GM12878 (cell line): ENCODE results near the gene PRR16. TPM values are rescaled to one million over a fixed set of nuclear protein-coding genes. Genes with fewer than 3 reads are reported as not detected.

Source experiments
- ATAC-seq: fragments of 200-7000 bp; cut with Tn5 transposase; 3 replicates; pipeline ENCODE4 v1.9.1; 2020; ENCODE audit warnings: mild to moderate bottlenecking, moderate library complexity
- BruUV-seq: library from RNA; stranded (reverse); fragments of 400-500 nt; replicated peaks from 2 replicates; lab custom pipeline; 2021; lab: Mats Ljungman, UMichigan
- CTCF ChIA-PET: fragments of 300-600 bp; sonication (Branson Sonifier 250); formaldehyde crosslinking; extraction: SDS; loops from one replicate; lab custom pipeline; 2021; ENCODE audit warnings: inconsistent platforms; lab: Yijun Ruan, JAX
- POLR2A ChIA-PET: fragments of 350-600 bp; formaldehyde crosslinking; extraction: SDS; loops from one replicate; lab custom pipeline; 2021; ENCODE audit warnings: inconsistent platforms; lab: Charles Lee
- RAD21 ChIA-PET: fragments of 300-600 bp; sonication (Branson Sonifier 250); formaldehyde crosslinking; loops from one replicate; lab custom pipeline; 2023; ENCODE audit warnings: antibody characterized with exemption; ENCODE audit not compliant: unreplicated experiment; lab: Charles Lee
- SMC1A ChIA-PET: fragments of 300-600 bp; sonication (Branson Sonifier 250); formaldehyde crosslinking; loops from one replicate; lab custom pipeline; 2023; ENCODE audit not compliant: unreplicated experiment, uncharacterized antibody; lab: Charles Lee
- DNase-seq: peaks from one replicate; pipeline ENCODE4 v3.0.0-alpha.2; 2011; ENCODE audit warnings: low read depth, low spot score
- FAIRE-seq: peaks from 3 replicates; lab custom pipeline; 2011; peaks lifted over from hg19 to GRCh38; lab: Jason Lieb, UNC
- H2AFZ ChIP-seq: 2 replicates; pipeline ENCODE4 v1.6.0; 2011; ENCODE audit warnings: low read depth, low read length, control low read depth; ENCODE audit not compliant: control insufficient read depth
- H3K27ac ChIP-seq: 2 replicates; pipeline ENCODE4 v1.5.1; 2011; ENCODE audit warnings: control low read depth; ENCODE audit not compliant: control insufficient read depth, insufficient read depth
- H3K27me3 ChIP-seq, 2 experiments: replicated peaks in 1 of 2; 2 replicates each; pipeline versions ENCODE4 v1.6.0 to v1.6.1; 2011; ENCODE audit warnings: low read length in 1 of 2; ENCODE audit not compliant: control insufficient read depth in 2 of 2, insufficient read depth in 2 of 2
- H3K36me3 ChIP-seq, 2 experiments: 2 replicates each; pipeline ENCODE4 v1.5.1; 2011; ENCODE audit warnings: low read length in 1 of 2; ENCODE audit not compliant: control insufficient read depth in 2 of 2, insufficient read depth in 2 of 2
- H3K4me1 ChIP-seq: 2 replicates; pipeline ENCODE4 v1.6.1; 2011; ENCODE audit warnings: mild to moderate bottlenecking, low read length, moderate library complexity, mixed read lengths; ENCODE audit not compliant: control insufficient read depth, insufficient read depth
- H3K4me2 ChIP-seq: 2 replicates; pipeline ENCODE4 v1.6.0; 2011; ENCODE audit warnings: control low read depth; ENCODE audit not compliant: control insufficient read depth, insufficient read depth
- H3K4me3 ChIP-seq: fragments of 200-600 bp; sonication (generic); 2 replicates; pipeline ENCODE4 v1.5.1; 2016
- H3K79me2 ChIP-seq: 2 replicates; pipeline ENCODE4 v1.6.0; 2011; ENCODE audit warnings: low read length; ENCODE audit not compliant: control insufficient read depth, insufficient read depth
- H3K9ac ChIP-seq: 2 replicates; pipeline ENCODE4 v1.8.0; 2011; ENCODE audit warnings: low read length, control low read depth, mixed read lengths; ENCODE audit not compliant: control insufficient read depth, insufficient read depth
- H3K9me3 ChIP-seq: replicated peaks from 3 replicates; pipeline ENCODE4 v1.5.1; 2011; ENCODE audit warnings: mild to moderate bottlenecking, low read length; ENCODE audit not compliant: control insufficient read depth, insufficient read depth
- H4K20me1 ChIP-seq: 2 replicates; pipeline ENCODE4 v1.6.0; 2011; ENCODE audit not compliant: control insufficient read depth, insufficient read depth
- BHLHE40 ChIP-seq, 2 experiments: fragments of 450-650 bp in 1 of 2; IDR thresholded peaks; 2 replicates each; pipeline ENCODE4 v1.6.1; 2011 to 2017; ENCODE audit warnings: low read depth in 2 of 2, borderline replicate concordance in 1 of 2, improper control_type of control experiment in 1 of 2, low read length in 1 of 2, mild to moderate bottlenecking in 1 of 2
- NRF1 ChIP-seq: conservative IDR thresholded peaks from 2 replicates; pipeline ENCODE4 v1.6.1; 2011; ENCODE audit warnings: mild to moderate bottlenecking, low read depth, low read length, improper control_type of control experiment
- PAX5 ChIP-seq: IDR thresholded peaks from 2 replicates; pipeline ENCODE4 v1.6.1; 2011; ENCODE audit warnings: low read depth, low read length, borderline replicate concordance
- PAX8 ChIP-seq: fragments of 450-650 bp; IDR thresholded peaks from 2 replicates; pipeline ENCODE4 v1.6.1; 2017; ENCODE audit warnings: mild to moderate bottlenecking, moderate library complexity
- RBBP5 ChIP-seq: fragments of 200-600 bp; sonication (generic); conservative IDR thresholded peaks from 2 replicates; pipeline ENCODE4 v1.6.1; 2016
- SMAD1 ChIP-seq: fragments of 450-650 bp; IDR thresholded peaks from 2 replicates; pipeline ENCODE4 v1.6.1; 2018; ENCODE audit warnings: mild to moderate bottlenecking, low read depth; ENCODE audit not compliant: partially characterized antibody
- SPI1 ChIP-seq: IDR thresholded peaks from 2 replicates; pipeline ENCODE4 v1.6.1; 2011; ENCODE audit warnings: low read depth, mild to moderate bottlenecking, low read length, moderate library complexity, borderline replicate concordance; ENCODE audit not compliant: insufficient read depth
- SRF ChIP-seq, 2 experiments: IDR thresholded peaks; 2 replicates each; pipeline ENCODE4 v1.6.1; 2011; ENCODE audit warnings: low read depth in 2 of 2, low read length in 2 of 2, mild to moderate bottlenecking in 1 of 2, moderate library complexity in 1 of 2
- SUPT20H ChIP-seq: IDR thresholded peaks from 2 replicates; pipeline ENCODE4 v1.6.1; 2011; ENCODE audit warnings: low read depth, mild to moderate bottlenecking, low read length, moderate library complexity, borderline replicate concordance; ENCODE audit not compliant: control insufficient read depth
- TCF3 ChIP-seq: IDR thresholded peaks from 2 replicates; pipeline ENCODE4 v1.6.1; 2012; ENCODE audit warnings: low read depth, mild to moderate bottlenecking, low read length, borderline replicate concordance; ENCODE audit not compliant: insufficient read depth
- ZBTB40 ChIP-seq: fragments of 450-650 bp; IDR thresholded peaks from 2 replicates; pipeline ENCODE4 v1.6.1; 2016; ENCODE audit warnings: mild to moderate bottlenecking, moderate library complexity, borderline replicate concordance
- ZZZ3 ChIP-seq: IDR thresholded peaks from 2 replicates; pipeline ENCODE4 v1.6.1; 2011; ENCODE audit warnings: low read depth; ENCODE audit not compliant: control insufficient read depth, insufficient read length
- WGBS: methylation state at CpG from one replicate; pipeline ENCODE4 v1.1.6; 2016; ENCODE audit warnings: low lambda C conversion rate; ENCODE audit not compliant: insufficient replicate concordance, insufficient coverage; ENCODE audit errors: missing lambda C conversion rate; 5-methylcytosine and 5-hydroxymethylcytosine counted together
- in situ Hi-C: fragments of 300-500 bp; cut with MboI; formaldehyde crosslinking; loops from 9 replicates; pipeline ENCODE4 v1.14.3; 2018; ENCODE audit warnings: mixed read lengths
- intact Hi-C: fragments of 100-400 bp; cut with micrococcal nuclease; formaldehyde crosslinking; loops from one replicate; pipeline ENCODE4 v1.14.2; 2022; ENCODE audit not compliant: unreplicated experiment
- polyA plus RNA-seq, 11 experiments: library from polyadenylated mRNA; depleted of rRNA in 4 of 11; unstranded in 6 of 11; stranded (reverse) in 5 of 11; fragments of >200 nt; fragmentation: Nextera tagmentation in 4 of 11; fragmentation: Illumina TruSeq in 1 of 11; extraction: Ambion mirVana in 4 of 11; extraction: Trizol in 1 of 11; gene quantifications; 1 replicate in 1 of 11; 2 replicates in 10 of 11; pipeline versions ENCODE4 v1.2.1 to v1.2.3, GENCODE V29; 2011 to 2016; ENCODE audit warnings: inconsistent platforms in 2 of 11, missing spikeins in 2 of 11, low read depth in 1 of 11
- total RNA-seq, 4 experiments: library from RNA; depleted of rRNA in 3 of 4; stranded (reverse); fragments of >200 nt in 3 of 4; fragmentation: Illumina TruSeq in 1 of 4; extraction: Trizol in 1 of 4; gene quantifications; 2 replicates each; pipeline versions ENCODE4 v1.2.1 to v1.2.3, GENCODE V29; 2013 to 2021
- TF ChIP-seq, protein P1 (sequence below): fragments of 450-650 bp; formaldehyde crosslinking; IDR thresholded peaks from 2 replicates; pipeline ENCODE4 v1.4.0; 2020; ENCODE audit warnings: mild to moderate bottlenecking, moderate library complexity

The PRR16 gene
- total and polyA plus RNA-seq, 10 of the 15 experiments (the other 5 are each of a cell fraction or from before 2014, with no cell fraction given), result not detected

DNA sequence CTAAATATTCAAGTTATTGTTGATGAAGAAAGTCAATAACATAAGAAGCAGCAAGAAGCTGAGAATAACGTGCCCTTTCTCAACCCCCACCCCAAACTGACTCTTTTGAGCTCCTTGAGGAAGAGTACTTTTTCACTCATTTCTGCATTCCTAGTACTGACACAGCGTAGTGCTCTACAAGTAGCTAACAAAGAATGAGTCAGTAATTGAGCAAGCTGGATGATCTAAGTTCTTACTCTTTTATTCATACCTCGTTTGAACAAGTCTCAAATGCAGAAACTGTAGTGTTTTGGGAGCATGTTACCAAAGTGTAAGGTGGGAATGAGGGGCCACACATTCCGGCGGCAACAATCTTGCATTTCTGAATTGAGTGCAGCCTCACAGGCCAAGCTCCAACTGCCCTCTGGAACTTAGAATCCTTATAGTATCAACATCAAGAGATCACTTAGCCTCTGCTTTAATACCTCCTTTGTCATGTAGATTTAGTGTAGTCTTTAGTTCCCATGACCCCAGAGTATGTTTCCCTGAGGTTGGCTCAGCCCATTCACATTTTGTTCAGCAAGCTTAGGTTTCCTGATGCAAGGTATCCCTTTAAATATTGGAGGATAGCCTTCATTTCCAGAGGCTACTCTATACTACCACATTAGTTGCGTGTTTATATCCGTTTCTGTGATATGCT is 152.0 kb downstream of the PRR16 start (continued):
- TF ChIP-seq ZBTB40 (no peak), SPI1 (no peak)

- H3K36me3 ChIP-seq, result no peaks in the 10 kb centered on the region
- in situ Hi-C loops, result no loop called here
- CTCF ChIA-PET, result no interaction called here
- intact Hi-C loops, result no loop called here
- POLR2A ChIA-PET, result no interaction called here
- H3K79me2 ChIP-seq, result no peaks in the 10 kb centered on the region
- SMC1A ChIA-PET, result no interaction called here
- no peak overlapping the region for H2AFZ ChIP-seq
- H3K4me3 ChIP-seq, result no peak overlapping the region
- no peaks in the 10 kb centered on the region for H3K27me3 ChIP-seq
- FAIRE-seq, result no peak
- no TSS peak for BruUV-seq
- ATAC-seq, result no peak
- TF ChIP-seq PAX8 (no peak), BHLHE40 (IDR thresholded peaks at IDR 0.05; ENCODE audit: borderline replicate concordance in 1 of 2, low read depth in 2 of 2, low read length in 1 of 2) (no peak), TCF3 (no peak), SMAD1 (no peak), ZZZ3 (no peak), PAX5 (no peak), NRF1 (no peak), SRF (IDR thresholded peaks at IDR 0.05; ENCODE audit: low read depth in 2 of 2, low read length in 2 of 2) (no peak), RBBP5 (no peak), SUPT20H (no peak)
- TF ChIP-seq, protein P1, sequence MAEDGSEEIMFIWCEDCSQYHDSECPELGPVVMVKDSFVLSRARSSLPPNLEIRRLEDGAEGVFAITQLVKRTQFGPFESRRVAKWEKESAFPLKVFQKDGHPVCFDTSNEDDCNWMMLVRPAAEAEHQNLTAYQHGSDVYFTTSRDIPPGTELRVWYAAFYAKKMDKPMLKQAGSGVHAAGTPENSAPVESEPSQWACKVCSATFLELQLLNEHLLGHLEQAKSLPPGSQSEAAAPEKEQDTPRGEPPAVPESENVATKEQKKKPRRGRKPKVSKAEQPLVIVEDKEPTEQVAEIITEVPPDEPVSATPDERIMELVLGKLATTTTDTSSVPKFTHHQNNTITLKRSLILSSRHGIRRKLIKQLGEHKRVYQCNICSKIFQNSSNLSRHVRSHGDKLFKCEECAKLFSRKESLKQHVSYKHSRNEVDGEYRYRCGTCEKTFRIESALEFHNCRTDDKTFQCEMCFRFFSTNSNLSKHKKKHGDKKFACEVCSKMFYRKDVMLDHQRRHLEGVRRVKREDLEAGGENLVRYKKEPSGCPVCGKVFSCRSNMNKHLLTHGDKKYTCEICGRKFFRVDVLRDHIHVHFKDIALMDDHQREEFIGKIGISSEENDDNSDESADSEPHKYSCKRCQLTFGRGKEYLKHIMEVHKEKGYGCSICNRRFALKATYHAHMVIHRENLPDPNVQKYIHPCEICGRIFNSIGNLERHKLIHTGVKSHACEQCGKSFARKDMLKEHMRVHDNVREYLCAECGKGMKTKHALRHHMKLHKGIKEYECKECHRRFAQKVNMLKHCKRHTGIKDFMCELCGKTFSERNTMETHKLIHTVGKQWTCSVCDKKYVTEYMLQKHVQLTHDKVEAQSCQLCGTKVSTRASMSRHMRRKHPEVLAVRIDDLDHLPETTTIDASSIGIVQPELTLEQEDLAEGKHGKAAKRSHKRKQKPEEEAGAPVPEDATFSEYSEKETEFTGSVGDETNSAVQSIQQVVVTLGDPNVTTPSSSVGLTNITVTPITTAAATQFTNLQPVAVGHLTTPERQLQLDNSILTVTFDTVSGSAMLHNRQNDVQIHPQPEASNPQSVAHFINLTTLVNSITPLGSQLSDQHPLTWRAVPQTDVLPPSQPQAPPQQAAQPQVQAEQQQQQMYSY (CRISPR knock-in tag), result no peak
- TF ChIP-seq, all 136 proteins: peak for 0
- RAD21 ChIA-PET, result no interaction called here
- no peak overlapping the region for H3K9ac ChIP-seq
- H4K20me1 ChIP-seq, result no peaks in the 10 kb centered on the region
- H3K27ac ChIP-seq, result no peak overlapping the region
- no peak for DNase-seq
- H3K9me3 ChIP-seq, result no peaks in the 10 kb centered on the region
- 16% methylated on average over 2 of the region's 2 CpGs for WGBS
- H3K4me1 ChIP-seq, result no peaks in the 10 kb centered on the region
- no peak overlapping the region for H3K4me2 ChIP-seq
These were observed 157.2 kb downstream of the PRR16 start for GRCh38 chr5:120621339-120621738.
